ENCODE results near the gene KHDRBS2.

The KHDRBS2 gene

DNA sequence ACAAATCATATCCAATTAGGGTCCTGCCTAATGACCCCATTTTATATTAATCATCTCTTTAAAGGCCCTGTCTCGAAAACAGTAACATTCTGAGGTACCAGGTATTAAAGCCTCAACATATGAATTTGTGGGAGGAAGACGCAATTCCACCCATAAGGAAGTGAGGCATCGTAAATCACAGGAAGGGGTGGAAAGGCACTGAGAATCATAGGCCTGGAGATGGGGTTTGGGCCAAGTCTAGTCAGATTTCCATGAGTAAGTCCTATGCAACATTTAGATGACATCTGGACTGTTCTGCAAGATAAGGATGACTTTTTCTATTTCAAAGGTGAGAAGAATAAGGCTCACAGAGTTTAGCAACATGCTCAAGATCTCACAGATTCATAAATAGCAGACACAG lies 534.0 kb downstream of the KHDRBS2 start:
- TF ChIP-seq, protein P1, sequence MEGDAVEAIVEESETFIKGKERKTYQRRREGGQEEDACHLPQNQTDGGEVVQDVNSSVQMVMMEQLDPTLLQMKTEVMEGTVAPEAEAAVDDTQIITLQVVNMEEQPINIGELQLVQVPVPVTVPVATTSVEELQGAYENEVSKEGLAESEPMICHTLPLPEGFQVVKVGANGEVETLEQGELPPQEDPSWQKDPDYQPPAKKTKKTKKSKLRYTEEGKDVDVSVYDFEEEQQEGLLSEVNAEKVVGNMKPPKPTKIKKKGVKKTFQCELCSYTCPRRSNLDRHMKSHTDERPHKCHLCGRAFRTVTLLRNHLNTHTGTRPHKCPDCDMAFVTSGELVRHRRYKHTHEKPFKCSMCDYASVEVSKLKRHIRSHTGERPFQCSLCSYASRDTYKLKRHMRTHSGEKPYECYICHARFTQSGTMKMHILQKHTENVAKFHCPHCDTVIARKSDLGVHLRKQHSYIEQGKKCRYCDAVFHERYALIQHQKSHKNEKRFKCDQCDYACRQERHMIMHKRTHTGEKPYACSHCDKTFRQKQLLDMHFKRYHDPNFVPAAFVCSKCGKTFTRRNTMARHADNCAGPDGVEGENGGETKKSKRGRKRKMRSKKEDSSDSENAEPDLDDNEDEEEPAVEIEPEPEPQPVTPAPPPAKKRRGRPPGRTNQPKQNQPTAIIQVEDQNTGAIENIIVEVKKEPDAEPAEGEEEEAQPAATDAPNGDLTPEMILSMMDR (IDR thresholded peaks at IDR 0.05; ENCODE audit: low read depth, low read length) = no peak
- TF ChIP-seq POLR2A (IDR thresholded peaks at IDR 0.05; ENCODE audit: extremely low read depth, insufficient read length) (no peak), MYC (IDR thresholded peaks at IDR 0.05; ENCODE audit: low read depth, low read length) (no peak)
- TF ChIP-seq, protein P2, sequence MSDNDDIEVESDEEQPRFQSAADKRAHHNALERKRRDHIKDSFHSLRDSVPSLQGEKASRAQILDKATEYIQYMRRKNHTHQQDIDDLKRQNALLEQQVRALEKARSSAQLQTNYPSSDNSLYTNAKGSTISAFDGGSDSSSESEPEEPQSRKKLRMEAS (IDR thresholded peaks at IDR 0.05; ENCODE audit: low read depth, low read length) = no peak
- DNase-seq (ENCODE audit: low read depth) = no peak
- H3K4me3 ChIP-seq (ENCODE audit: low read depth, low read length) = no peak overlapping the region

- no peak for TF ChIP-seq POLR2A (IDR thresholded peaks at IDR 0.05; ENCODE audit: extremely low read depth, insufficient read length)
- TF ChIP-seq, protein P1 (IDR thresholded peaks at IDR 0.05; ENCODE audit: low read depth, low read length) = no peak
- TF ChIP-seq, protein P2 (IDR thresholded peaks at IDR 0.05; ENCODE audit: low read depth, low read length) = no peak
- H3K4me3 ChIP-seq (ENCODE audit: low read depth, low read length) = no peak overlapping the region
- no peak for DNase-seq (ENCODE audit: low read depth)
Observed at GRCh38 chr6:61745994-61746393, 540.0 kb downstream of the KHDRBS2 start.

DNA sequence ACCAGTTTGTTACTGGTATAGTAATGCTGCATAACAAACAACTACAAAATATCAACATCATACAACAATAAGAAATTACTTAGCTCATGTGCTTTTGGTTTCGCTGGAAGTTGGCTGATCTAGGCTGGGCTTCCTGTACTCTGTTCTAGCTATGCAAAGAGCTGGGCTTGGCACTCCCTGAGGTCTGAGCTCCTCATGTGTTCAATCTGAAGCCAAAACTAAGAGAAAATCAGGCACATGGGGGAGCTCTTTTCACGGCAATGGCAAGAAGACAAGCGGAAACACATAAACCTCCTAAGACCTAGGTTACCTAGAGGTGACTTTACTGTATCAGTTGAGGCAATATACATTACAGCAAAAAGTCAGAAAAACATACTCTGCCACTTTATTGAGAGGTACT lies 574.2 kb downstream of the KHDRBS2 start:
- H3K4me3 ChIP-seq (ENCODE audit: low read depth, low read length) = no peak overlapping the region
- DNase-seq (ENCODE audit: low read depth) = peak; percentile 10
- TF ChIP-seq MYC (IDR thresholded peaks at IDR 0.05; ENCODE audit: low read depth, low read length) (no peak), POLR2A (IDR thresholded peaks at IDR 0.05; ENCODE audit: extremely low read depth, insufficient read length) (no peak)
- TF ChIP-seq, protein P1 (IDR thresholded peaks at IDR 0.05; ENCODE audit: low read depth, low read length) = no peak
- TF ChIP-seq, protein P2 (IDR thresholded peaks at IDR 0.05; ENCODE audit: low read depth, low read length) = no peak

DNA sequence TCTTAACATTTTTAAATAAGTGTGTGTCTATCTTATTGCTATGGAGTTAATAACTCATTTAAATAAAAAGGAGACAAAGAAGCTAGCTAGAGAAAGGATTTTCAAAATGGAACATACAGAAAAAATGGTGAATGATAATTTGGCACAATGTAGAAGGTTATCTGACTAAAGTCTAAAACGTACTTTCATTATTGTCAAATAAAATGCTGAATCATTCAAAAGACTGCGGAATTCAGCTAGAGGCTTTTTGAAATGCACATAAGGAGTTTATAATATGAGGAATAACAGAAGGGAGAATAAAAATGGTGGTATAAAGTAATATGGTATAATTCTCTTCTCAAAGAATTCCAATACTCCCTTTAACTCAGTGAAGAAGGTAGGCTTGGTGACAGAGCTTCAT lies 597.9 kb downstream of the KHDRBS2 start:
- TF ChIP-seq POLR2A (IDR thresholded peaks at IDR 0.05; ENCODE audit: extremely low read depth, insufficient read length) = no peak
- TF ChIP-seq, protein P1 (IDR thresholded peaks at IDR 0.05; ENCODE audit: low read depth, low read length) = no peak
- TF ChIP-seq, protein P2 (IDR thresholded peaks at IDR 0.05; ENCODE audit: low read depth, low read length) = no peak
- TF ChIP-seq MYC (IDR thresholded peaks at IDR 0.05; ENCODE audit: low read depth, low read length) = no peak
- H3K4me3 ChIP-seq (ENCODE audit: low read depth, low read length) = no peak overlapping the region
- no peak for DNase-seq (ENCODE audit: low read depth)

- TF ChIP-seq MYC (IDR thresholded peaks at IDR 0.05; ENCODE audit: low read depth, low read length) = no peak
- TF ChIP-seq, protein P1 (IDR thresholded peaks at IDR 0.05; ENCODE audit: low read depth, low read length) = no peak
- no peak for TF ChIP-seq POLR2A (IDR thresholded peaks at IDR 0.05; ENCODE audit: extremely low read depth, insufficient read length)
- TF ChIP-seq, protein P2 (IDR thresholded peaks at IDR 0.05; ENCODE audit: low read depth, low read length) = no peak
- DNase-seq (ENCODE audit: low read depth) = no peak
- H3K4me3 ChIP-seq (ENCODE audit: low read depth, low read length) = no peak overlapping the region
Observed at GRCh38 chr6:61682562-61682961, 603.5 kb downstream of the KHDRBS2 start.

GRCh38 chr6:61679625-61680024 lies 606.4 kb downstream of the KHDRBS2 start:
- DNase-seq (ENCODE audit: low read depth) = no peak
- TF ChIP-seq, protein P1 (IDR thresholded peaks at IDR 0.05; ENCODE audit: low read depth, low read length) = no peak
- TF ChIP-seq, protein P2 (IDR thresholded peaks at IDR 0.05; ENCODE audit: low read depth, low read length) = no peak
- H3K4me3 ChIP-seq (ENCODE audit: low read depth, low read length) = no peak overlapping the region
